Measurements from ENCODE around the gene SETD1A. TPM values are rescaled to one million over a fixed set of nuclear protein-coding genes. Genes with fewer than 3 reads are reported as not detected.

The SETD1A gene
- total RNA-seq, 2 donors from 2014 or later, result 3.8 to 8.6 TPM

- no peak overlapping the region for H3K4me3 ChIP-seq
- no peak for DNase-seq (ENCODE audit: low spot score)
- H3K36me3 ChIP-seq, result peaks cover 16% of the 10 kb centered on the region
- no peak for TF ChIP-seq CTCF (IDR thresholded peaks at IDR 0.05)
- H3K9me3 ChIP-seq, result no peaks in the 10 kb centered on the region
- peaks cover 0 to 30% of the 10 kb centered on the region in 2 donors for H3K4me1 ChIP-seq
- H3K27me3 ChIP-seq, result no peaks in the 10 kb centered on the region
- no peak overlapping the region for H3K27ac ChIP-seq
Measured at GRCh38 chr16:30926937-30927788, 30.4 kb upstream of the SETD1A start.

GRCh38 chr16:30927789-30928378, 29.7 kb upstream of the SETD1A start:
- no peaks in the 10 kb centered on the region for H3K9me3 ChIP-seq
- H3K27me3 ChIP-seq, result no peaks in the 10 kb centered on the region
- no peak overlapping the region for H3K4me3 ChIP-seq
- no peak for TF ChIP-seq CTCF (IDR thresholded peaks at IDR 0.05)
- H3K36me3 ChIP-seq, result peaks cover 23% of the 10 kb centered on the region
- H3K4me1 ChIP-seq, result peaks cover 0 to 30% of the 10 kb centered on the region in 2 donors
- H3K27ac ChIP-seq, result no peak overlapping the region
- DNase-seq (ENCODE audit: low spot score), result no peak

- Histone ChIP-seq H3K27me3 (no peaks in the 10 kb centered on the region), H3K27ac (no peak overlapping the region), H3K4me1 (peaks cover 0 to 30% of the 10 kb centered on the region in 2 donors), H3K36me3 (peaks cover 24% of the 10 kb centered on the region), H3K9me3 (no peaks in the 10 kb centered on the region), H3K4me3 (no peak overlapping the region)
- no peak for TF ChIP-seq CTCF (IDR thresholded peaks at IDR 0.05)
- DNase-seq (ENCODE audit: low spot score), result no peak
Measured at GRCh38 chr16:30928390-30928789, 29.2 kb upstream of the SETD1A start.

- no peak for DNase-seq (ENCODE audit: low spot score)
- Histone ChIP-seq H3K27ac (no peak overlapping the region), H3K4me3 (no peak overlapping the region), H3K36me3 (peaks cover 24% of the 10 kb centered on the region), H3K27me3 (no peaks in the 10 kb centered on the region), H3K4me1 (peaks cover 0 to 23% of the 10 kb centered on the region in 2 donors), H3K9me3 (no peaks in the 10 kb centered on the region)
- TF ChIP-seq CTCF (IDR thresholded peaks at IDR 0.05), result no peak
Measured at GRCh38 chr16:30929167-30929566, 28.4 kb upstream of the SETD1A start.

- Histone ChIP-seq H3K27ac (no peak overlapping the region), H3K27me3 (no peaks in the 10 kb centered on the region), H3K36me3 (peaks cover 24% of the 10 kb centered on the region), H3K9me3 (no peaks in the 10 kb centered on the region), H3K4me3 (no peak overlapping the region), H3K4me1 (peaks cover 0 to 13% of the 10 kb centered on the region in 2 donors)
- DNase-seq (ENCODE audit: low spot score), result no peak
- TF ChIP-seq CTCF (IDR thresholded peaks at IDR 0.05), result no peak
Measured at GRCh38 chr16:30930160-30930571, 27.4 kb upstream of the SETD1A start.

Measured in right atrium auricular region (tissue), 2 donors.